ENCODE data around the gene PRKCD. TPM values are rescaled to one million over a fixed set of nuclear protein-coding genes. Genes with fewer than 3 reads are reported as not detected.
A peak's percentile ranks its signal among the peaks of the same experiment; 100 is the strongest.

PRKCD gene
- total RNA-seq, 1 experiment from 2014 or later = 1.4 TPM

- intact Hi-C loops (cut with micrococcal nuclease; ENCODE audit: unreplicated experiment) = loop anchor here (1.0 to 2.0 kb wide), 2 partner anchors 61 to 82 kb away; no protein-coding TSS in a partner anchor
- ChIA-PET CTCF (interaction anchor here (2.1 kb wide), 1 partner anchor 81 kb away, joined by 7 read pairs; no protein-coding TSS in a partner anchor), POLR2A (ENCODE audit: low non-redundant PET) (interaction anchor here (0.6 kb wide), 1 partner anchor 1614 kb away, joined by 10 read pairs; no protein-coding TSS in a partner anchor)
- no peaks in the 10 kb centered on the region for H3K36me3 ChIP-seq (ENCODE audit: insufficient read depth, low read length, poor library complexity, severe bottlenecking)
- H3K27me3 ChIP-seq (replicated peaks; ENCODE audit: insufficient read depth, low read depth, low read length, poor library complexity) = no peaks in the 10 kb centered on the region
- BruUV-seq (replicated peaks) = no TSS peak
- no peaks in the 10 kb centered on the region for H3K9me3 ChIP-seq (ENCODE audit: low read depth, low read length, poor library complexity, severe bottlenecking)
- peaks cover 5% of the 10 kb centered on the region for H3K4me1 ChIP-seq (ENCODE audit: insufficient read depth, low read length, poor library complexity, severe bottlenecking)
- H3K4me3 ChIP-seq (ENCODE audit: low read depth, low read length, poor library complexity, severe bottlenecking) = no peak overlapping the region
- H3K27ac ChIP-seq (ENCODE audit: low read depth, low read length, poor library complexity, severe bottlenecking) = no peak overlapping the region
- no peak for TF ChIP-seq EZH2 (IDR thresholded peaks at IDR 0.05; ENCODE audit: borderline replicate concordance, low read depth, low read length, poor library complexity, severe bottlenecking)
- peak; percentile 82 for TF ChIP-seq CTCF (conservative IDR thresholded peaks at IDR 0.05; ENCODE audit: low read depth, low read length)
- DNase-seq (ENCODE audit: low spot score) = peak; percentile 52
These were observed 34.9 kb downstream of the PRKCD start for GRCh38 chr3:53195602-53196574.

- no peak overlapping the region for H3K27ac ChIP-seq (ENCODE audit: low read depth, low read length, poor library complexity, severe bottlenecking)
- no peaks in the 10 kb centered on the region for H3K36me3 ChIP-seq (ENCODE audit: insufficient read depth, low read length, poor library complexity, severe bottlenecking)
- peaks cover 5% of the 10 kb centered on the region for H3K4me1 ChIP-seq (ENCODE audit: insufficient read depth, low read length, poor library complexity, severe bottlenecking)
- POLR2A ChIA-PET (ENCODE audit: low non-redundant PET) = interaction anchor here (0.6 kb wide), 1 partner anchor 1615 kb away, joined by 10 read pairs; no protein-coding TSS in a partner anchor
- no peaks in the 10 kb centered on the region for H3K9me3 ChIP-seq (ENCODE audit: low read depth, low read length, poor library complexity, severe bottlenecking)
- CTCF ChIA-PET = interaction anchor here (2.1 kb wide), 1 partner anchor 82 kb away, joined by 7 read pairs; no protein-coding TSS in a partner anchor
- intact Hi-C loops (cut with micrococcal nuclease; ENCODE audit: unreplicated experiment) = loop anchor here (1.0 to 2.0 kb wide), 2 partner anchors 62 to 82 kb away; no protein-coding TSS in a partner anchor
- BruUV-seq (replicated peaks) = no TSS peak
- H3K27me3 ChIP-seq (replicated peaks; ENCODE audit: insufficient read depth, low read depth, low read length, poor library complexity) = no peaks in the 10 kb centered on the region
- peak; percentile 56 for DNase-seq (ENCODE audit: low spot score)
- TF ChIP-seq EZH2 (IDR thresholded peaks at IDR 0.05; ENCODE audit: borderline replicate concordance, low read depth, low read length, poor library complexity, severe bottlenecking) = no peak
- no peak for TF ChIP-seq CTCF (conservative IDR thresholded peaks at IDR 0.05; ENCODE audit: low read depth, low read length)
- H3K4me3 ChIP-seq (ENCODE audit: low read depth, low read length, poor library complexity, severe bottlenecking) = no peak overlapping the region
These were observed 35.8 kb downstream of the PRKCD start for GRCh38 chr3:53196575-53197407.

Data from A673 (cell line).